GM19452 (cell line): ENCODE results near the gene KIF5C.
"Not testable (repeated sequence)": the region's sequence is repeated elsewhere in the genome, so short reads cannot be mapped to it uniquely, and the experiment has no call there.

Source experiments
- ATAC-seq: cut with Tn5 transposase; IDR thresholded peaks from one replicate; pipeline ENCODE4 v1.9.1; 2021; ENCODE audit not compliant: unreplicated experiment

The KIF5C gene

GRCh38 chr2:148963461-148963860, 88.4 kb downstream of the KIF5C start:
- no peak for ATAC-seq

GRCh38 chr2:148965623-148966437, 90.8 kb downstream of the KIF5C start:
- no peak for ATAC-seq

- no peak for ATAC-seq
Observed at GRCh38 chr2:148966438-148966758, 91.4 kb downstream of the KIF5C start.

GRCh38 chr2:148967056-148967455, 92.0 kb downstream of the KIF5C start:
- ATAC-seq, result no peak

- ATAC-seq, result no peak
Observed at GRCh38 chr2:148967578-148967977, 92.6 kb downstream of the KIF5C start.

GRCh38 chr2:148968301-148968700, 93.3 kb downstream of the KIF5C start:
- ATAC-seq, result no peak

GRCh38 chr2:148968776-148969319, 93.8 kb downstream of the KIF5C start:
- no peak for ATAC-seq

GRCh38 chr2:148969659-148970061, 94.6 kb downstream of the KIF5C start:
- no peak for ATAC-seq

GRCh38 chr2:148970385-148970784, 95.4 kb downstream of the KIF5C start:
- no peak for ATAC-seq

GRCh38 chr2:148971547-148971946, 96.5 kb downstream of the KIF5C start:
- peak; percentile 82 for ATAC-seq

GRCh38 chr2:148974095-148974494, 99.1 kb downstream of the KIF5C start:
- no peak for ATAC-seq

GRCh38 chr2:148978026-148978685, 103.1 kb downstream of the KIF5C start:
- ATAC-seq, result no peak

GRCh38 chr2:148978706-148979105, 103.7 kb downstream of the KIF5C start:
- no peak for ATAC-seq

- no peak for ATAC-seq
Observed at GRCh38 chr2:148979164-148979918, 104.3 kb downstream of the KIF5C start.

GRCh38 chr2:148979919-148980277, 104.9 kb downstream of the KIF5C start:
- no peak for ATAC-seq

- not testable (repeated sequence) for ATAC-seq
Observed at GRCh38 chr2:148980496-148980895, 105.5 kb downstream of the KIF5C start.

GRCh38 chr2:148981324-148981723, 106.3 kb downstream of the KIF5C start:
- ATAC-seq, result no peak

GRCh38 chr2:148981781-148982180, 106.8 kb downstream of the KIF5C start:
- ATAC-seq, result no peak

- no peak for ATAC-seq
Observed at GRCh38 chr2:148982282-148982681, 107.3 kb downstream of the KIF5C start.

GRCh38 chr2:148983896-148984295, 108.9 kb downstream of the KIF5C start:
- ATAC-seq, result no peak

GRCh38 chr2:148984449-148984848, 109.4 kb downstream of the KIF5C start:
- ATAC-seq, result no peak

GRCh38 chr2:148987286-148987685, 112.3 kb downstream of the KIF5C start:
- ATAC-seq, result no peak
